Spinal cord (tissue), 10 donors: Measurements from ENCODE around the gene RRN3. TPM values are rescaled to one million over a fixed set of nuclear protein-coding genes. Genes with fewer than 3 reads are reported as not detected.
"Not testable (repeated sequence)": the region's sequence is repeated elsewhere in the genome, so short reads cannot be mapped to it uniquely, and the experiment has no call there.

ENCODE experiments used
- DNase-seq, 6 donors: peaks; one replicate each; pipeline versions ENCODE4 v3.0.0 to v3.0.0-alpha.2; 2013 to 2015; ENCODE audit warnings: low spot score in 6 of 6, low read depth in 4 of 6
- H3K27ac ChIP-seq: one replicate; pipeline ENCODE4 v1.5.1; 2013; ENCODE audit warnings: low read depth, low read length, control low read depth
- H3K27me3 ChIP-seq: one replicate; pipeline ENCODE4 v1.6.1; 2013; ENCODE audit warnings: low read length; ENCODE audit not compliant: control insufficient read depth, insufficient read depth
- H3K36me3 ChIP-seq: one replicate; pipeline ENCODE4 v1.6.1; 2013; ENCODE audit warnings: low read length; ENCODE audit not compliant: control insufficient read depth, insufficient read depth
- H3K4me1 ChIP-seq: one replicate; pipeline ENCODE4 v1.6.1; 2013; ENCODE audit warnings: low read length; ENCODE audit not compliant: control insufficient read depth, insufficient read depth
- H3K4me3 ChIP-seq: one replicate; pipeline ENCODE4 v1.5.1; 2013; ENCODE audit warnings: low read depth, low read length, control low read depth
- H3K9me3 ChIP-seq: one replicate; pipeline ENCODE4 v1.6.1; 2013; ENCODE audit warnings: low read length; ENCODE audit not compliant: control insufficient read depth, insufficient read depth
- WGBS: methylation state at CpG from one replicate; pipeline ENCODE4 v1.1.5; 2013; ENCODE audit warnings: missing lambda C conversion rate; ENCODE audit not compliant: insufficient coverage; 5-methylcytosine and 5-hydroxymethylcytosine counted together
- polyA plus RNA-seq, 2 donors: library from polyadenylated mRNA; unstranded; fragments of 120-200 nt; gene quantifications; one replicate each; pipeline ENCODE4 v1.2.1, GENCODE V29; 2013; ENCODE audit not compliant: insufficient read length in 2 of 2
- total RNA-seq, 2 donors: library from RNA; depleted of rRNA in 1 of 2; stranded (reverse); fragments of 120-200 nt in 1 of 2; fragments of >200 nt in 1 of 2; gene quantifications; one replicate each; pipeline versions ENCODE4 v1.2.3 to v1.2.4, GENCODE V29; 2013 to 2014
- donor health status: healthy.

RRN3 gene
- total and polyA plus RNA-seq, 4 donors: 31.9 to 43.4 (median 36.7) TPM

DNA sequence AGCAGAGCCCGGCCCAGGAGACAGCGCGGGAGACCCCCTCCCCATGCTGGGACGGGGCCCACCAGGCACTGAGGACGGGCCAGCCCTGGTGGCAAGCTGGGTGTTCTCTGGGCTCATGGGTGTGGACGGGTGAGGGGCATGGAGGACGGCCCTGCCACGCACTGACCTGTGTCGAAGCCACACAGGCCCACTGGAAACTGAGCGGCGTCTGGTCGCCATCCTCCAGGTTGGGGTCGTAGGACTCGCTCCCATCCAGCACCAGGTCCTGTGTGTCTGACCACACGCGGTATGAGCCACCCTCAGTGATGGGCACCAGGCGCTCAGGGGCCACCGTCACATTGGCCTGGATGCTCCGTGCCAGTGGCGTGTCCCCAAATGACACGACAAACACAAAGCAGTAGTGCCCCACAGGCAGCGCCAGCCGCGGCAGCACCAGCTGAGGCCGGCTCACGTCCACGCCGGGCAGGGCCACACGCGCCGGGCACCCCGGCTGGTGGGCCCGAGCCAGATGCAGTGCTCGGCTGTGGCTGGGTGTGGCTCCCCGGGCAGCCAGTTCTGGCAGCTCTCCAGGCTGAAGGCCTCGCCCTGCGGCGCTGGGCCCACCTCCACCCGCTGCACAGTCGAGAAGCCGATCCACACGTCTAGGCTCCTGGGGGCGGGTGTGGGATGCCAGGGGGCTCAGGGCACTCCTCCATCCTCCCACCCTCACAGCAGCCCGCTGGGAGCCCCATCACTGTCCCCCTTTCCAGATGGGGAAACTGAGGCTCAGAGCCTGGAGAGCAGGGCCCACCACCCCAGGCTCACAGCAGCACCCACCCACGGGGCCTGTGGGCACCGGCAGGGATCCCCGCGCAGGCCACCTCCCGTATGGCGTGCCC, 41.6 kb upstream of the RRN3 start:
- DNase-seq, H3K9me3 ChIP-seq, H3K27me3 ChIP-seq, H3K4me1 ChIP-seq, H3K4me3 ChIP-seq, H3K27ac ChIP-seq: not testable (repeated sequence)
- whole genome bisulfite sequencing: 87% methylated on average over 24 of the region's 50 CpGs
- peaks cover 34% of the 10 kb centered on the region for H3K36me3 ChIP-seq

DNA sequence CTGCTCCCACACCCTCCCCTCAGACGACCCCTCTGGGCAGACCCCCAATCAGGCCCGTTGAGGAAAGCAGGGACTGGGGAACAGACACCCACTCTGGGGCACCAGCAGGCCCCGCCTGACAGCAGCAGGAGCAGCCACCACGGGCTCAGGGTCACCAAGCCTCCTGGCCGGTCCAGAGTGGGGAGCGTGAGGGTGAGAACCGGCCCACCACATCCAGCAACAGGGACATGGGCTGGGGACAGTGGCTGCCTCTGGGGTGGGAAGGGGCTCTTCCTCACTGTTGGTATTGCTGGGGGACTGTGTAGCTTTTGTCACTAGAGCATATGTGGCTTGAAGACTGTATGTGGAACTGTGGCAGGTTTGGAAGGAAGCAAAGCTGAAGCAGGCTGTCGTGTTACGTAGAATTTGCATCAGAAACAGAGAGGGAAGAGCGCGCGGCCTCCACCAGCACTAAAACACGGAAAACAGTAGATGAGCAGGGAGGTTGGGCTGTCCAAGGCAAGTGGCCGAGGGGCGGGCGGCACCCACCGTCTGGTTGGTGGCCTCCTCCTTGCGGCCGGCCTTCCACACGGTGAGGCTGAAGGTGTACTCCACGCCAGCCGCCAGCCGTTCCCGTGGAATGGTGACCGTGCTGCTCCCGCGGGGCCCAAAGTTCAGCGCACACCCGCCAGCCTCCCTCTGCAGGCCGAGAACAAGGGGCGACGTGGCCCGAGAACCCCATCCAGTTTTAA, 40.8 kb upstream of the RRN3 start:
- not testable (repeated sequence) for H3K4me1 ChIP-seq, H3K9me3 ChIP-seq, H3K4me3 ChIP-seq, H3K27me3 ChIP-seq, DNase-seq, H3K27ac ChIP-seq
- H3K36me3 ChIP-seq: peaks cover 40% of the 10 kb centered on the region
- WGBS: no CpG with 5 or more reads among the region's 33 CpGs

DNA sequence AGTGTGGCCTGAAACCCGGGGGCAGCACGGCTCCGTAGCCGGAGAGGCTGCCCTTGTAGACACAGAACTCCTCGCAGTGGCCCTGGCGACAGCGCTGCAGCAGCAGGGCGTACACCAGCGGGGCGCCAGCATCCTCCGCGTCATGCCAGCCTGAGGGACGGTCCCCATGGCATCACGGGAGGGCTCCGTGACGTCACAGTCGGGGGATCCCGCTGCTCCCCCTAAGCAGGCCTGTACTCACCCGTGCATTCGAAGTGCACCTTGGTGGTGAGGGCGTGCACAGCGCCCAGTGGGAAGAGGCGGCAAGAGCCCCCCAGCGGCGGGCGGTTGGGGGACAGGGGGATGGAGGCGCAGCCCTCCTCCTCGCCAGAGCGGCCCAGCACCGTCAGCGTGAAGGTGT, 39.5 kb upstream of the RRN3 start:
- DNase-seq, H3K4me1 ChIP-seq, H3K4me3 ChIP-seq, H3K27me3 ChIP-seq, H3K9me3 ChIP-seq, H3K27ac ChIP-seq: not testable (repeated sequence)
- peaks cover 43% of the 10 kb centered on the region for H3K36me3 ChIP-seq
- 94% methylated on average over 9 of the region's 31 CpGs for WGBS

- WGBS: 90% methylated on average over 13 of the region's 41 CpGs
- H3K27me3 ChIP-seq, H3K27ac ChIP-seq, DNase-seq, H3K9me3 ChIP-seq, H3K4me3 ChIP-seq, H3K4me1 ChIP-seq: not testable (repeated sequence)
- H3K36me3 ChIP-seq: peaks cover 48% of the 10 kb centered on the region
Measured at GRCh38 chr16:15132719-15133428, 38.8 kb upstream of the RRN3 start.

GRCh38 chr16:15130943-15131700, 37.0 kb upstream of the RRN3 start:
- not testable (repeated sequence) for H3K27me3 ChIP-seq, H3K9me3 ChIP-seq, H3K27ac ChIP-seq, DNase-seq, H3K4me3 ChIP-seq, H3K4me1 ChIP-seq
- 100% methylated on average over 2 of the region's 51 CpGs for WGBS
- H3K36me3 ChIP-seq: peaks cover 56% of the 10 kb centered on the region

- H3K27ac ChIP-seq, H3K4me1 ChIP-seq, DNase-seq, H3K9me3 ChIP-seq, H3K4me3 ChIP-seq, H3K27me3 ChIP-seq: not testable (repeated sequence)
- peaks cover 54% of the 10 kb centered on the region for H3K36me3 ChIP-seq
- WGBS: 95% methylated on average over 16 of the region's 37 CpGs
Measured at GRCh38 chr16:15130256-15130932, 36.3 kb upstream of the RRN3 start.

DNA sequence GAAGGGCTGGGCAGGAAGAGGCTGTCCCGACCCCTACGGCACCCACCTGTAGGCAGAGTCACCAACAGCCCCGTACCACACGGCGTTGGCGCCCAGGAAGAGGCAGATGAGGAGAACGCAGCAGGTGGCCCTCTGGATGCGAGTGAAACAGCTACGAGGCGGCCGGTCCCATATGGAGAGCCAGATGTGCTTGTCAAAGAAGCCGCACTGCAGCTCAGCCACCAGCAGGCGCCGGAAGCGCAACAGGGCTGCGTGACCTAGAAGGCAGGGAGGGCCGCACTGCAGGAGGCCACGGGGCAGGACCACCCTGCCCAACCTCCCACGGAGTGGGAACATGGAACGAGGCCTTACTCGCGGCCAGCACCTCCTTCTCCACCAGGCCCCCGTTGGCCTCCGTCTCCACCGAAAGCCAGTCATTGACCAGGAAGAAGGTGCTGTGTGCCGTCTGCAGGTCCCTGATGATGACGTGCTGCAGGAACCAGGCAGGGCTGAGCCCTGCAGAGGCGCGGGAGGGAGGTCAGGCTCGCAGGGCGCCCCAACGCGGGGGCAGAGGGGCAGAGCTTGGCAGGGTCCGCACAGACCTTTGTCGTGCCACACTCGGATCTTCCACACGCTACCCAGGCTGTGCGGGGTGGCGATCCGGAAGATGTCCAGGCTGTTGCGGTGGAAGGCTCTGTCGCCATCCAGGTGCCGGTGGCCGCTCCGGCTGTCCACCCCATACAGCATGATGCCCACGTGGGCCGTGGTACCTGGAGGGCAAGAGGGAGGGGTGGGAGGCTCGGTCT, 33.8 kb upstream of the RRN3 start:
- DNase-seq, H3K4me3 ChIP-seq, H3K9me3 ChIP-seq, H3K4me1 ChIP-seq, H3K27me3 ChIP-seq, H3K27ac ChIP-seq: not testable (repeated sequence)
- H3K36me3 ChIP-seq: peaks cover 42% of the 10 kb centered on the region
- 100% methylated on average over 2 of the region's 48 CpGs for WGBS

- H3K4me3 ChIP-seq, DNase-seq, H3K27me3 ChIP-seq, H3K4me1 ChIP-seq, H3K36me3 ChIP-seq, H3K27ac ChIP-seq, H3K9me3 ChIP-seq: not testable (repeated sequence)
- WGBS: no CpG with 5 or more reads among the region's 5 CpGs
Measured at GRCh38 chr16:15100372-15100987, 6.4 kb upstream of the RRN3 start.
